BJ (cell line): ENCODE measurements around the gene DRC7. TPM values are rescaled to one million over a fixed set of nuclear protein-coding genes. Genes with fewer than 3 reads are reported as not detected.

Experiments used
- CTCF ChIA-PET: fragments of 350-600 bp; formaldehyde crosslinking; extraction: SDS; loops from one replicate; lab custom pipeline; 2021; ENCODE audit warnings: antibody characterized with exemption, inconsistent platforms; lab: Yijun Ruan, JAX
- POLR2A ChIA-PET: fragments of 300-600 bp; sonication (Branson Sonifier 250); formaldehyde crosslinking; extraction: SDS; loops from one replicate; lab custom pipeline; 2021; ENCODE audit warnings: antibody characterized with exemption; lab: Charles Lee
- DNase-seq: peaks from one replicate; pipeline ENCODE4 v3.0.0-alpha.2; 2011; ENCODE audit warnings: low read depth
- H3K27me3 ChIP-seq: 2 replicates; pipeline ENCODE4 v1.6.0; 2011; ENCODE audit warnings: low read length; ENCODE audit not compliant: control insufficient read depth, insufficient read depth
- H3K36me3 ChIP-seq: 2 replicates; pipeline ENCODE4 v1.5.1; 2011; ENCODE audit warnings: low read length; ENCODE audit not compliant: control insufficient read depth, insufficient read depth
- H3K4me3 ChIP-seq: 2 replicates; pipeline ENCODE4 v1.5.1; 2011; ENCODE audit warnings: low read depth, mild to moderate bottlenecking, control low read depth, low read length
- polyA plus RNA-seq: library from polyadenylated mRNA; depleted of rRNA; stranded (reverse); fragments of >200 nt; gene quantifications from 2 replicates; pipeline ENCODE4 v1.2.3, GENCODE V29; 2011
- TF ChIP-seq, protein P1 (sequence below): IDR thresholded peaks from 2 replicates; pipeline ENCODE4 v1.5.1; 2011; ENCODE audit warnings: low read depth, mild to moderate bottlenecking, control low read depth, inconsistent platforms, low read length, moderate library complexity; ENCODE audit not compliant: insufficient read depth

The DRC7 gene
- polyA plus RNA-seq, 1 experiment = not detected

GRCh38 chr16:57754354-57755060 lies 59.9 kb downstream of the DRC7 start:
- no peak overlapping the region for H3K4me3 ChIP-seq
- peaks cover 22% of the 10 kb centered on the region for H3K36me3 ChIP-seq
- CTCF ChIA-PET = interaction anchor here (0.6 to 1.4 kb wide), 4 partner anchors 13 to 178 kb away, joined by 3 to 7 read pairs (median 3); no protein-coding TSS in a partner anchor
- TF ChIP-seq, protein P1, sequence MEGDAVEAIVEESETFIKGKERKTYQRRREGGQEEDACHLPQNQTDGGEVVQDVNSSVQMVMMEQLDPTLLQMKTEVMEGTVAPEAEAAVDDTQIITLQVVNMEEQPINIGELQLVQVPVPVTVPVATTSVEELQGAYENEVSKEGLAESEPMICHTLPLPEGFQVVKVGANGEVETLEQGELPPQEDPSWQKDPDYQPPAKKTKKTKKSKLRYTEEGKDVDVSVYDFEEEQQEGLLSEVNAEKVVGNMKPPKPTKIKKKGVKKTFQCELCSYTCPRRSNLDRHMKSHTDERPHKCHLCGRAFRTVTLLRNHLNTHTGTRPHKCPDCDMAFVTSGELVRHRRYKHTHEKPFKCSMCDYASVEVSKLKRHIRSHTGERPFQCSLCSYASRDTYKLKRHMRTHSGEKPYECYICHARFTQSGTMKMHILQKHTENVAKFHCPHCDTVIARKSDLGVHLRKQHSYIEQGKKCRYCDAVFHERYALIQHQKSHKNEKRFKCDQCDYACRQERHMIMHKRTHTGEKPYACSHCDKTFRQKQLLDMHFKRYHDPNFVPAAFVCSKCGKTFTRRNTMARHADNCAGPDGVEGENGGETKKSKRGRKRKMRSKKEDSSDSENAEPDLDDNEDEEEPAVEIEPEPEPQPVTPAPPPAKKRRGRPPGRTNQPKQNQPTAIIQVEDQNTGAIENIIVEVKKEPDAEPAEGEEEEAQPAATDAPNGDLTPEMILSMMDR = no peak
- POLR2A ChIA-PET = no interaction called here
- no peaks in the 10 kb centered on the region for H3K27me3 ChIP-seq
- DNase-seq = no peak

DNA sequence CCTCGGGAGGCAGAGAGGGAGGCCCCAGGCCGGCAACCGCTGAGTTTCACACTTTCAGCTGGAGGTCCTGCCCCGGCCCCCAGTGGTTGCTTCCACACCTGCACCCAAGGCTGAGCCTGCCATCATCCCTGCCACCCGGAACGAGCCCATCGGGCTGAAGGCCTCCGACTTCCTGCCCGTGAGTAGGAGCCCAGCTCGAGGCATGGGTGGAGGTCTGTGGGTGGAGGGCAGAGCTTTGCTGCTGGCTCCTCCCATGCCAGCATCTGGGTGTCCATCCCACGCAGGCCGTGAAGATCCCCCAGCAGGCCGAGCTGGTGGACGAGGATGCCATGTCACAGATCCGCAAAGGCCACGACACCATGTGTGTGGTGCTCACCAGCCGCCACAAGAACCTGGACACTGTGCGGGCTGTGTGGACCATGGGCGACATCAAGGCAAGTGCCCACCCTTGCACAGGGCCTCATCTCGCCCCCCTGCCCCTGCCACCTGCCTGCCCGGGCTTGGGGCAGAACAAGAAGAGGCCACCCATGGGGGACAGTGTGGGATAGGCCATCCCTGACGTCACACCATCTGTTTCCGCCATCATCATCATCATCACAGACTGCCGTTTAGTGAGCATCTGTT lies 60.6 kb downstream of the DRC7 start:
- peaks cover 27% of the 10 kb centered on the region for H3K36me3 ChIP-seq
- POLR2A ChIA-PET = no interaction called here

GRCh38 chr16:57755726-57756423 lies 61.3 kb downstream of the DRC7 start:
- ChIA-PET POLR2A (no interaction called here), CTCF (interaction anchor here (0.7 to 3.2 kb wide), 18 partner anchors 8 to 179 kb away, joined by 3 to 32 read pairs (median 7); no protein-coding TSS in a partner anchor)
- TF ChIP-seq, protein P1 = no peak
- H3K36me3 ChIP-seq = peaks cover 33% of the 10 kb centered on the region
- H3K4me3 ChIP-seq = no peak overlapping the region
- no peak for DNase-seq
- no peaks in the 10 kb centered on the region for H3K27me3 ChIP-seq

More for the DNA sequence above, 60.6 kb downstream of the DRC7 start:
- no peak for DNase-seq
- H3K4me3 ChIP-seq = no peak overlapping the region
- TF ChIP-seq, protein P1 = no peak
- CTCF ChIA-PET = interaction anchor here (1.1 to 3.2 kb wide), 4 partner anchors 13 to 179 kb away, joined by 3 to 22 read pairs (median 5); no protein-coding TSS in a partner anchor
- no peaks in the 10 kb centered on the region for H3K27me3 ChIP-seq

- Histone ChIP-seq H3K27me3 (no peaks in the 10 kb centered on the region), H3K4me3 (no peak overlapping the region), H3K36me3 (peaks cover 39% of the 10 kb centered on the region)
- DNase-seq = no peak
- TF ChIP-seq, protein P1 = no peak
- CTCF ChIA-PET = interaction anchor here (0.5 to 3.2 kb wide), 24 partner anchors 8 to 437 kb away, joined by 3 to 32 read pairs (median 4); partner anchors contain the start of gene KATNB1
- POLR2A ChIA-PET = no interaction called here
Observed at GRCh38 chr16:57756424-57757325, 62.1 kb downstream of the DRC7 start.
